ENCODE data around the gene GALC. TPM values are rescaled to one million over a fixed set of nuclear protein-coding genes. Genes with fewer than 3 reads are reported as not detected.

GALC gene
- total RNA-seq, 1 experiment from 2014 or later: 0.18 TPM

GRCh38 chr14:87998482-87998881 is 5.5 kb upstream of the GALC start:
- Histone ChIP-seq H3K4me3 (ENCODE audit: low read length) (no peak overlapping the region), H3K9me3 (ENCODE audit: low read length) (no peaks in the 10 kb centered on the region), H3K4me1 (ENCODE audit: insufficient read depth, low read length) (no peaks in the 10 kb centered on the region), H3K4me2 (ENCODE audit: low read length) (no peak overlapping the region), H3K79me2 (ENCODE audit: low read length) (no peaks in the 10 kb centered on the region), H3K36me3 (ENCODE audit: low read depth, low read length) (no peaks in the 10 kb centered on the region), H3K27ac (ENCODE audit: low read length) (no peak overlapping the region), H4K20me1 (ENCODE audit: low read length) (no peaks in the 10 kb centered on the region), H3K9me2 (replicated peaks; ENCODE audit: low read length) (no peaks in the 10 kb centered on the region), H2AFZ (ENCODE audit: low read length) (no peak overlapping the region), H3F3A (ENCODE audit: low read length, unreplicated experiment) (no peaks in the 10 kb centered on the region), H3K9ac (ENCODE audit: low read length) (no peak overlapping the region), H3K27me3 (ENCODE audit: low read length) (no peaks in the 10 kb centered on the region)
- TF ChIP-seq EZH2 (IDR thresholded peaks at IDR 0.05; ENCODE audit: low read length, unreplicated experiment) (no peak), EZH2phosphoT487 (IDR thresholded peaks at IDR 0.05; ENCODE audit: borderline replicate concordance, low read length) (no peak), CTCF (conservative IDR thresholded peaks at IDR 0.05; ENCODE audit: low read depth, low read length) (no peak)
- no TSS peak for BruUV-seq (replicated peaks)
- CTCF ChIA-PET: no interaction called here
- POLR2A ChIA-PET (ENCODE audit: unreplicated experiment): no interaction called here
- DNase-seq (no peak), ATAC-seq (no peak)
- intact Hi-C loops (cut with micrococcal nuclease): no loop called here

- intact Hi-C loops (cut with micrococcal nuclease): no loop called here
These were observed 3.3 kb upstream of the GALC start for GRCh38 chr14:87996291-87996592.

More at GRCh38 chr14:87996291-87996592, 3.3 kb upstream of the GALC start:
- Histone ChIP-seq H3K4me2 (ENCODE audit: low read length) (no peak overlapping the region), H3K27ac (ENCODE audit: low read length) (no peak overlapping the region), H3K4me1 (ENCODE audit: insufficient read depth, low read length) (no peaks in the 10 kb centered on the region), H3K79me2 (ENCODE audit: low read length) (no peaks in the 10 kb centered on the region), H3F3A (ENCODE audit: low read length, unreplicated experiment) (no peaks in the 10 kb centered on the region), H3K9ac (ENCODE audit: low read length) (no peak overlapping the region), H4K20me1 (ENCODE audit: low read length) (no peaks in the 10 kb centered on the region), H3K4me3 (ENCODE audit: low read length) (no peak overlapping the region), H3K9me2 (replicated peaks; ENCODE audit: low read length) (no peaks in the 10 kb centered on the region), H3K9me3 (ENCODE audit: low read length) (no peaks in the 10 kb centered on the region), H2AFZ (ENCODE audit: low read length) (no peak overlapping the region), H3K36me3 (ENCODE audit: low read depth, low read length) (no peaks in the 10 kb centered on the region), H3K27me3 (ENCODE audit: low read length) (no peaks in the 10 kb centered on the region)
- DNase-seq (no peak), ATAC-seq (no peak)
- BruUV-seq (replicated peaks): no TSS peak
- POLR2A ChIA-PET (ENCODE audit: unreplicated experiment): no interaction called here
- CTCF ChIA-PET: no interaction called here
- TF ChIP-seq CTCF (conservative IDR thresholded peaks at IDR 0.05; ENCODE audit: low read depth, low read length): no peak
- TF ChIP-seq EZH2phosphoT487 (IDR thresholded peaks at IDR 0.05; ENCODE audit: borderline replicate concordance, low read length): no peak
- no peak for TF ChIP-seq EZH2 (IDR thresholded peaks at IDR 0.05; ENCODE audit: low read length, unreplicated experiment)

All from PC-3 (cell line).